ENCODE results near the gene CHI3L1. TPM values are rescaled to one million over a fixed set of nuclear protein-coding genes. Genes with fewer than 3 reads are reported as not detected.

The CHI3L1 gene
- total RNA-seq, 3 donors from 2014 or later, result 0.58 to 10.8 (median 1.8) TPM

DNA sequence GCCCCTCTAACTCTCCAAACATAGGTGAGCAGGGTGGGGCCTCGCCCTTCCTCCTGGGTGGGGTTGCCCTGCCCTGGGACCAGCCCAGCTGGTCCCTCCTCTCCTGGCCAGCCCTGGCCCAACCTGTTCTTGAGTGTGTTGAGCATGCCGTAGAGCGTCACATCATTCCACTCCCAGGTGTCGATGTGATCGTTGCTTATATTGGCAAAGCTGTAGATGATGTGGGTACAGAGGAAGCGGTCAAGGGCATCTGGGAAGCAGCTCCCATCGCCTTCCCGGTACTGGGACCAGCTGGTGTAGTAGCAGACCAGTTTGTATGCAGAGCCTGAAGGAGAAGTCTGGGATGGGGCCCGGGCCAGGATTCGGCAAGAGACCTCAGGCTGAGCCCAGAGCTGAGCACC is 1.4 kb downstream of the CHI3L1 start:
- DNase-seq, result no peak

DNA sequence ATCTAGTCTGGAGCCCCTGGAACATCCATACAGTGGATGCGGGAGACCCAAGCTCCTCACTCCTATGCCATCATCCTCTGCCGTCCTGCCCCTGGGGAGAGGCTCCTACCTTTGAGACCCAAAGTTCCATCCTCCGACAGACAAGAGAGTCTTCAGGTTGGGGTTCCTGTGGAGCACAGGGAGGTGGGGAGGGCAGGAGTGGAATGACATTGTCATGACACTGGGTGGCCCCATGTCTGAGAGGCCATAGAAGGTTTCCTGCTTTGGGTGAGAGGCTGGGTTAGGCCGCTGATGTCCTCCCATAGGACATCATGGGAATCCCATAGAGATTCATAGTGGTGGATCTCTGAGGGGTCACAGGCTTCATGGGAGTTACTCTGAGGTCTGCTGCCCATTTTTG is 2.0 kb downstream of the CHI3L1 start:
- TF ChIP-seq, protein P1, sequence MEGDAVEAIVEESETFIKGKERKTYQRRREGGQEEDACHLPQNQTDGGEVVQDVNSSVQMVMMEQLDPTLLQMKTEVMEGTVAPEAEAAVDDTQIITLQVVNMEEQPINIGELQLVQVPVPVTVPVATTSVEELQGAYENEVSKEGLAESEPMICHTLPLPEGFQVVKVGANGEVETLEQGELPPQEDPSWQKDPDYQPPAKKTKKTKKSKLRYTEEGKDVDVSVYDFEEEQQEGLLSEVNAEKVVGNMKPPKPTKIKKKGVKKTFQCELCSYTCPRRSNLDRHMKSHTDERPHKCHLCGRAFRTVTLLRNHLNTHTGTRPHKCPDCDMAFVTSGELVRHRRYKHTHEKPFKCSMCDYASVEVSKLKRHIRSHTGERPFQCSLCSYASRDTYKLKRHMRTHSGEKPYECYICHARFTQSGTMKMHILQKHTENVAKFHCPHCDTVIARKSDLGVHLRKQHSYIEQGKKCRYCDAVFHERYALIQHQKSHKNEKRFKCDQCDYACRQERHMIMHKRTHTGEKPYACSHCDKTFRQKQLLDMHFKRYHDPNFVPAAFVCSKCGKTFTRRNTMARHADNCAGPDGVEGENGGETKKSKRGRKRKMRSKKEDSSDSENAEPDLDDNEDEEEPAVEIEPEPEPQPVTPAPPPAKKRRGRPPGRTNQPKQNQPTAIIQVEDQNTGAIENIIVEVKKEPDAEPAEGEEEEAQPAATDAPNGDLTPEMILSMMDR (IDR thresholded peaks at IDR 0.05), result no peak
- no peak for DNase-seq
- Histone ChIP-seq H3K36me3 (ENCODE audit: low read depth) (no peaks in the 10 kb centered on the region), H3K4me1 (ENCODE audit: low read depth) (peaks cover 3% of the 10 kb centered on the region), H3K4me3 (no peak overlapping the region), H3K9me3 (no peaks in the 10 kb centered on the region)
- ATAC-seq, result no peak
- intact Hi-C loops (cut with DNase I, micrococcal nuclease), result no loop called here

More for the DNA sequence above, 1.4 kb downstream of the CHI3L1 start:
- Histone ChIP-seq H3K36me3 (ENCODE audit: low read depth) (no peaks in the 10 kb centered on the region), H3K4me1 (ENCODE audit: low read depth) (peaks cover 3% of the 10 kb centered on the region), H3K9me3 (no peaks in the 10 kb centered on the region), H3K4me3 (no peak overlapping the region)
- no peak for ATAC-seq
- intact Hi-C loops (cut with DNase I, micrococcal nuclease), result no loop called here
- TF ChIP-seq, protein P1 (IDR thresholded peaks at IDR 0.05), result no peak

DNA sequence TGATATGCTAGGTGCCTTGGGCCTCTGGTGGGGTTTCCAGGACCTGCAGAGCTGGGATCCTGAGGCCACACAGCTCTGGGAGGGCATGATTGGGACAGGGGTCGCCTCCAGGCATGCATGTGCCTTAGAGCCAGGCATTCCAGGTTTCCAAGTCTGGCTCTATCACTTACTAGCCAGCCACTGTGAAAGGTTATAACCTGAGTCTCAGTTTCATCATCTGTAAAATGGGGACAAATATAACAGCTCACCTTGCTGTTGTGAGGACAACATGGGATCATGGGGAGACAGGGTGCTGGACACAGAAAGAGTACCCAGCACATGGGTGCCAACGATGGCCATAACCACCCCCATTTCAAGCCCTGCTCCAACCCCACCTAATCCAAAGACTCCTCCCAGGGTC is 2.7 kb downstream of the CHI3L1 start:
- H3K36me3 ChIP-seq (ENCODE audit: low read depth), result no peaks in the 10 kb centered on the region
- intact Hi-C loops (cut with DNase I, micrococcal nuclease), result no loop called here
- TF ChIP-seq, protein P1 (IDR thresholded peaks at IDR 0.05), result no peak
- H3K4me3 ChIP-seq, result no peak overlapping the region
- ATAC-seq, result no peak
- peaks cover 3% of the 10 kb centered on the region for H3K4me1 ChIP-seq (ENCODE audit: low read depth)
- DNase-seq, result no peak
- no peaks in the 10 kb centered on the region for H3K9me3 ChIP-seq

DNA sequence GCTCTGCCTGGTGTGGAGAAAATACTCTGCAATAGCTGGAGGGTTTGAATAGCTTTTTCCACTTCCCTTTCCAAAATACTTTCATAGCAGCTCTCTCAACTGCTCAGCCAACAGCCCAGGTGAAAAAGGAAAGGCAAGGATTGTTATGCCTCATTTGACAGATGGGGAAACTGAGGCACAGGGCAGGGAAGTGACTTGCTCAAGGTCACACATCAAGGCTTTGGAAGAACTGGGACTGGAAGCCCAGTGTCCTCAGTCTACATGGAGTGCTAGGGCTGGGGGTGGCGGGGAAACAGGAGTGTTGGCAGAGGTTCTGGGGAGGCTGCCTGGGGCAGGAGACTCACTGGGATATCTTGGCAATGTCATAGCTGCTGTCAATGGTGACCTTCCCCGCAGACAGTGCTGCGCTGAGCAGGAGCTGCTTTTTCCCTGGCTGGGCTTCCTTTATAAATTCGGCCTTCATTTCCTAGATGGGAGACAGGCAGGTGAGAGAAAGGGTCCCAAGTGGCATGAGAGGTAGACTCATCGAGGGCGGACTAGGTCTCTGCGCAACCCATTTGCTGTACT is 4.0 kb downstream of the CHI3L1 start:
- TF ChIP-seq, protein P1 (IDR thresholded peaks at IDR 0.05), result no peak
- DNase-seq (no peak), ATAC-seq (no peak)
- intact Hi-C loops (cut with DNase I, micrococcal nuclease), result no loop called here
- peaks cover 3% of the 10 kb centered on the region for H3K4me1 ChIP-seq (ENCODE audit: low read depth)
- no peaks in the 10 kb centered on the region for H3K9me3 ChIP-seq
- H3K4me3 ChIP-seq, result no peak overlapping the region
- H3K36me3 ChIP-seq (ENCODE audit: low read depth), result no peaks in the 10 kb centered on the region

DNA sequence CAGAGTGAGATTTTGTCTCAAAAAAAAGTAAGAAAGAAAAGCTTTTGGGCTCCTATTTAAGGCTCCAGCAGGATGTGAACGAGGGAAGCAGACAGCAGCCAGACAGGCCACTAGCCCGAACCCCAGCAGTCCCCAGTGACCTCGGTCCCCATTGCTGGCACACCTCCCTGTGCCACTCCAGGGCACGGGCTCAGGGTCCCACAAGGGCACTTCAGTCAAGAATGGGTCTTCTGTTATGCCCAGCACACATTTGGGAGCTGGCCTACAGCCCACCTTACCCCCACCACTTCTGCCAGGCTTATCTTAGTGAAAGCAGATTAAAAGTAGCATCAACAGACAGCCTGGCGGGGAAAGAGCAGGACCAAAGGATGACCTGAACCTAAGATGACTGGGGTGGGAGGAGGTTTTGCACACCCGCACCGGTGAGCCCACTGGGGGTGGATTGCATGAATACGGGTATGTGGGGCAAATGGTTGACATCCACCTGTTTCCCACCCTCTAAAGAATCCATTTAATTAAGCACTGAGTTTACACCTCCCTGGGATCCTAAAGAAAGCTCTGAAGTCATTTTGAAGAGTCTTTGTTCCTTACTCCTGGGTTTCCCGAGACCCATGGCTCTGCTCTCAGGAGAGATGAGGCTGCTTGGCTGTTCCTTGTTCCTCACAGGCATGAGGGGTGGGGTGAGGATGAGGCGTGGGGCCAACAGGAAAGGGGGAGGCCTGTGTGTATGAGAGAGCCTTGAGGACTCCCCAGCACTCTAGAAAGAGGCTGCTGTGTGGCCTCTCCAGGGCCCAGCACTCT is 4.7 kb downstream of the CHI3L1 start:
- no peaks in the 10 kb centered on the region for H3K9me3 ChIP-seq
- no peak overlapping the region for H3K4me3 ChIP-seq
- TF ChIP-seq, protein P1 (IDR thresholded peaks at IDR 0.05), result no peak
- ATAC-seq (no peak), DNase-seq (no peak)
- no peaks in the 10 kb centered on the region for H3K36me3 ChIP-seq (ENCODE audit: low read depth)
- peaks cover 3% of the 10 kb centered on the region for H3K4me1 ChIP-seq (ENCODE audit: low read depth)
- intact Hi-C loops (cut with DNase I, micrococcal nuclease), result no loop called here
